Measurements from ENCODE around the gene BTN2A1. TPM values are rescaled to one million over a fixed set of nuclear protein-coding genes. Genes with fewer than 3 reads are reported as not detected.

The BTN2A1 gene
- total and polyA plus RNA-seq, 2 of the 13 experiments (the other 11 are each of a cell fraction or from before 2014, with no cell fraction given), result 16.4 to 30.4 TPM

GRCh38 chr6:26427451-26427809 is 30.3 kb upstream of the BTN2A1 start (continued):
- TF ChIP-seq ZNF800 (CRISPR knock-in tag; IDR thresholded peaks at IDR 0.05), result no peak
- no peak for TF ChIP-seq ZSCAN25 (CRISPR knock-in tag; IDR thresholded peaks at IDR 0.05)

- Histone ChIP-seq H4K20me1 (ENCODE audit: insufficient read depth, low read length) (no peaks in the 10 kb centered on the region), H2AFZ (ENCODE audit: low read length) (no peak overlapping the region), H3K4me2 (ENCODE audit: low read depth, low read length) (no peak overlapping the region), H3K4me3 (replicated peaks in 1 of 3; ENCODE audit: insufficient read depth in 1 of 3, low read depth in 2 of 3, low read length in 3 of 3) (no peak overlapping the region), H3K9me3 (ENCODE audit: low read length) (no peaks in the 10 kb centered on the region), H3K4me1 (ENCODE audit: insufficient read depth, low read length) (peaks cover 21% of the 10 kb centered on the region), H3K27me3 (ENCODE audit: control insufficient read depth in 1 of 2, insufficient read depth in 2 of 2, low read length in 2 of 2) (no peaks in the 10 kb centered on the region), H3K9ac (ENCODE audit: insufficient read depth, low read depth, low read length) (no peak overlapping the region), H3K79me2 (ENCODE audit: insufficient read depth, low read length) (no peaks in the 10 kb centered on the region), H3K36me3 (replicated peaks in 1 of 2; ENCODE audit: control insufficient read depth in 1 of 2, insufficient read depth in 2 of 2, low read length in 2 of 2) (peaks cover 7 to 25% of the 10 kb centered on the region in 2 experiments; a peak in 3 of 5 replicates), H3K27ac (ENCODE audit: extremely low read length, insufficient read depth, low read length) (no peak overlapping the region)
- ChIA-PET POLR2A (no interaction called here), CTCF (ENCODE audit: low intra/inter-chr PET ratio, low total read pairs) (no interaction called here)
- in situ Hi-C loops (cut with HindIII; ENCODE audit: extremely low pct_ligation_motif_present, low pct_unique_long_range_greater_than_20kb), result no loop called here
- DNase-seq (ENCODE audit: low spot score), result no peak
- FAIRE-seq, result no peak
- 63% methylated on average over 2 of the region's 2 CpGs for WGBS (ENCODE audit: low lambda C conversion rate)
- no TSS peak for BruUV-seq (replicated peaks)
- no peak for ATAC-seq
- intact Hi-C loops (cut with micrococcal nuclease; ENCODE audit: unreplicated experiment), result no loop called here
- TF ChIP-seq ZHX2 (IDR thresholded peaks at IDR 0.05; ENCODE audit: low read depth) (no peak), ZHX2 (CRISPR knock-in tag; IDR thresholded peaks at IDR 0.05; ENCODE audit: borderline replicate concordance) (no peak), EED (CRISPR knock-in tag; IDR thresholded peaks at IDR 0.05) (no peak), ZNF335 (CRISPR knock-in tag; IDR thresholded peaks at IDR 0.05) (no peak), ATAD3A (CRISPR knock-in tag; IDR thresholded peaks at IDR 0.05) (no peak), ZBTB39 (CRISPR knock-in tag; IDR thresholded peaks at IDR 0.05) (no peak)
These were observed 29.5 kb upstream of the BTN2A1 start for GRCh38 chr6:26428206-26428605.
